Body of pancreas (tissue), 4 donors: ENCODE results near the gene RILPL1. TPM values are rescaled to one million over a fixed set of nuclear protein-coding genes. Genes with fewer than 3 reads are reported as not detected.

Experiments
- ATAC-seq: fragments of 150-250 bp; one replicate; pipeline ENCODE4 v1.9.1; 2016
- DNase-seq, 4 donors: peaks; one replicate each; pipeline ENCODE4 v3.0.0-alpha.2; 2019
- H3K27ac ChIP-seq, 4 donors: fragments of 200-600 bp; sonication (generic); 1 replicate in 3 of 4; 2 replicates in 1 of 4; pipeline versions ENCODE4 v1.5.1 to v1.6.1; 2016 to 2019; ENCODE audit warnings: mild to moderate bottlenecking in 1 of 4, mixed read lengths in 1 of 4, moderate library complexity in 1 of 4
- H3K27me3 ChIP-seq, 2 donors: fragments of 200-600 bp; sonication (generic); one replicate each; pipeline ENCODE4 v1.6.0; 2016; ENCODE audit warnings: mild to moderate bottlenecking in 1 of 2
- H3K36me3 ChIP-seq, 2 donors: fragments of 200-600 bp; sonication (generic); replicated peaks in 1 of 2; 2 replicates each; pipeline ENCODE4 v1.5.1; 2016; ENCODE audit warnings: low read depth in 2 of 2; ENCODE audit not compliant: insufficient read depth in 1 of 2
- H3K4me1 ChIP-seq: fragments of 200-600 bp; sonication (generic); one replicate; pipeline ENCODE4 v1.6.0; 2016
- H3K4me3 ChIP-seq, 2 donors: fragments of 200-600 bp; sonication (generic); 1 replicate in 1 of 2; 2 replicates in 1 of 2; pipeline ENCODE4 v1.5.1; 2016 to 2019
- H3K9me3 ChIP-seq, 3 donors: fragments of 200-600 bp; sonication (generic); 1 replicate in 2 of 3; 2 replicates in 1 of 3; pipeline ENCODE4 v1.5.1; 2016
- CTCF ChIP-seq, 7 experiments: fragments of 450-650 bp in 4 of 7; fragments of 200-600 bp in 3 of 7; sonication (generic) in 3 of 7; IDR thresholded peaks; one replicate each; pipeline ENCODE4 v1.5.1; 2016 to 2019; ENCODE audit warnings: antibody characterized with exemption in 7 of 7
- POLR2A ChIP-seq, 3 donors: fragments of 450-650 bp; IDR thresholded peaks; one replicate each; pipeline ENCODE4 v1.6.1; 2016; ENCODE audit warnings: antibody characterized with exemption in 3 of 3, mild to moderate bottlenecking in 2 of 3
- WGBS, 2 donors: methylation state at CpG; one replicate each; pipeline ENCODE4 v1.1.5; 2017; 5-methylcytosine and 5-hydroxymethylcytosine counted together
- intact Hi-C: fragments of 100-400 bp; cut with DNase I; formaldehyde crosslinking; loops from one replicate; pipeline ENCODE4 v1.15.1; 2023
- total RNA-seq, 2 donors: library from RNA; depleted of rRNA; stranded (reverse); fragments of >200 nt; gene quantifications; one replicate each; pipeline ENCODE4 v1.1.0, GENCODE V29; 2016

RILPL1 gene
- total RNA-seq, 2 donors from 2014 or later: 4.3 to 4.9 TPM

GRCh38 chr12:123449249-123449733 is 84.2 kb downstream of the RILPL1 start:
- Histone ChIP-seq H3K9me3 (no peaks in the 10 kb centered on the region), H3K4me1 (peaks cover 12% of the 10 kb centered on the region), H3K27me3 (no peaks in the 10 kb centered on the region), H3K36me3 (no peaks in the 10 kb centered on the region), H3K27ac (peak overlapping the region in 2 of 4 donors; percentile 30 to 68), H3K4me3 (no peak overlapping the region)
- no peak for TF ChIP-seq CTCF (IDR thresholded peaks at IDR 0.05)
- TF ChIP-seq POLR2A (IDR thresholded peaks at IDR 0.05): no peak
- 93% methylated on average over 2 of the region's 2 CpGs for WGBS, 2 donors
- ATAC-seq: no peak
- intact Hi-C loops: no loop called here
- no peak for DNase-seq

DNA sequence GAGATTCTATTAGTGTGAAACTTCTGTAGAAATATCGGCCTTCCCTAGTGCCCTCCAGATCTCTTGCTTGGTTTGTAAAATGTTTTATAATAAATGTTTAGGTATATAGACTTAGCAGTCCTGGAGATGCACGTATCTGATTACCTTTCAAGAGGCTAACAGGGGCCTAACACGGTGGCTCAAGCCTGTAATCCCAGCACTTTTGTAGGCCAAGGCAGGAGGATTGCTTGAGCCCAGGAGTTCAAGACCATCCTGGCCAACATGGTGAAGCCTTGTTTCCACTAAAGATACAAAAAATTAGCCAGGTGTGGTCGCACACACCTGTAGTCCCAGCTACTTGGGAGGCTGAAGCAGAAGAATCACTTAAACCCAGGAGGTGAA is 87.2 kb downstream of the RILPL1 start:
- 59 to 61% methylated on average over 3 to 4 of the region's 4 CpGs for WGBS, 2 donors
- no peak for ATAC-seq
- intact Hi-C loops: no loop called here

DNA sequence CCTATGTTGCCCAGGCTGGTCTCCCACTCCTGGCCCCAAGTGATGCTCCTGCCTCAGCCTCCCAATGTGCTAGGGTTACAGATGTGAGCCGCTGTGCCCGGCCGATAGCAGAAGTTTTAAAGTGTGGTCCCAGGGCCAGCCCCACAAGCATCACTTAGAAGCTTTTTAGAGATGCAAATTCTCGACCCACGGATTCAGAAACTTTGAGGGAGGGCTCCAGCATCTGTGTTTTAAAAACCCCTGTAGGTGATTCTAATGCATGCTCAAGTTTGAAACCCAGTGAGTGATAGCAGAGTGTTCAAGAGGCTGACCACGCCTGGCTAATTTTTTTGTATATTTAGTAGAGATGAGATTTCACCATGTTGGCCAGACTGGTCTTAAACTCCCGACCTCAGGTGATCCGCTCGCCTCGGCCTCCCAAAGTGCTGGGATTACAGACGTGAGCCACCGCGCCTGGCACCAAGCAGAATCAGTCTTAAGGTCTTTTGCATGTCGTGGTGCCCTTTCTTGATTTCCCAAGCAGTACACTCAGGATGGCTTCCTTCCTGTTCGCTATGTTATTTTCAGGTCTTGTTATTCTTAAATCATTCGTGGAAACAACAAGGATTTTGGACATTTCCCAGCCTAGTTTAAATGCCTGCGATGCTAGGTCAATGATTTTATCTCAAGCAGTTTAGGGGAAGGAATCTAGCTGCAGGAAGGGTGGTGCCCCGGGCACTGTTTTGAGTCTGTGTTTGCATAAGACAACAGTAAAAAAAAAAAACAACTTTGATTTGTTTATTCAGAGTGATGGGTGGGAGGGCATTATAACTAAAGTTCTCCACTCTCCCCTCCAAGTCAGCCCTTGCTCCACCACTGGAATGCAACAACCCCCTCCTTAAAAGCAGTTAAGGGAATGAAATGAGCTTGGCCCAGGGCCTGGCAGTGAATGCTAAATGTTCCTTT is 87.9 kb downstream of the RILPL1 start:
- 45 to 46% methylated on average over 18 of the region's 18 CpGs for WGBS, 2 donors
- no peaks in the 10 kb centered on the region for H3K27me3 ChIP-seq
- H3K4me1 ChIP-seq: peaks cover 12% of the 10 kb centered on the region
- H3K9me3 ChIP-seq: no peaks in the 10 kb centered on the region
- intact Hi-C loops: no loop called here
- no peak for TF ChIP-seq CTCF (IDR thresholded peaks at IDR 0.05)
- no peak for TF ChIP-seq POLR2A (IDR thresholded peaks at IDR 0.05)
- peak in 1 of 4 donors; percentile 22 for DNase-seq
- peak overlapping the region in 2 of 4 donors; percentile 54 to 65 for H3K27ac ChIP-seq
- H3K36me3 ChIP-seq: no peaks in the 10 kb centered on the region
- H3K4me3 ChIP-seq: no peak overlapping the region
- ATAC-seq: peak; percentile 36

More for the DNA sequence above, 87.2 kb downstream of the RILPL1 start:
- Histone ChIP-seq H3K4me1 (peaks cover 12% of the 10 kb centered on the region), H3K9me3 (no peaks in the 10 kb centered on the region), H3K27me3 (no peaks in the 10 kb centered on the region), H3K4me3 (no peak overlapping the region), H3K36me3 (no peaks in the 10 kb centered on the region), H3K27ac (peak overlapping the region in 2 of 4 donors; percentile 54 to 65)
- TF ChIP-seq POLR2A (IDR thresholded peaks at IDR 0.05) (peak in 1 of 3 donors; percentile 19), CTCF (IDR thresholded peaks at IDR 0.05) (no peak)
- DNase-seq: no peak

GRCh38 chr12:123444092-123445026 is 89.2 kb downstream of the RILPL1 start:
- Histone ChIP-seq H3K9me3 (no peaks in the 10 kb centered on the region), H3K4me1 (peaks cover 12% of the 10 kb centered on the region), H3K36me3 (no peaks in the 10 kb centered on the region), H3K27me3 (no peaks in the 10 kb centered on the region), H3K27ac (no peak overlapping the region), H3K4me3 (no peak overlapping the region)
- ATAC-seq (no peak), DNase-seq (no peak)
- intact Hi-C loops: no loop called here
- 60 to 80% methylated on average over 7 to 8 of the region's 8 CpGs for WGBS, 2 donors
- TF ChIP-seq CTCF (IDR thresholded peaks at IDR 0.05) (no peak), POLR2A (IDR thresholded peaks at IDR 0.05) (no peak)
